ENCODE measurements around the gene ANKRD20A1.
"Not testable (repeated sequence)": the region's sequence is repeated elsewhere in the genome, so short reads cannot be mapped to it uniquely, and the experiment has no call there.

DNA sequence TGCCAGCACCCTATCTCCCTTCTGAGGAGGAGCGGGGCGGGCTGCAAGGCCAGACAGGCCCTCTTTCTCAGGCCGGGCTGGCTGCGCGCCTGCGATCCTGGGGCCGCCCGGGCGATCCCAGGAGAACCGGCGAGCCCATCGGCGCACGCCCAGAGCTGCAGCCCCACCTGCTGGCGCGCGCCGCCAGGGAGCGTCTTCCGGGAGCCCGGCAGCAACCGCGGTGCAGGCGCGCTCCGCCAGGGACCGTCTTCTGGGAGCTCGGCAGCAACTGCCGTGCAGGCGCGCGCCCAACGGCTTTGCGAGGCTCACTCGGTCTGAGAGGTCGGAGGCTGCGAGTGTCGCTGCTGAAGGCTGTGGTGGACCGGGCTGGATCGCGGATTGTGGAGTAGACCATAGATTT, at the start of gene ANKRD20A1:
- TF ChIP-seq, protein P1, sequence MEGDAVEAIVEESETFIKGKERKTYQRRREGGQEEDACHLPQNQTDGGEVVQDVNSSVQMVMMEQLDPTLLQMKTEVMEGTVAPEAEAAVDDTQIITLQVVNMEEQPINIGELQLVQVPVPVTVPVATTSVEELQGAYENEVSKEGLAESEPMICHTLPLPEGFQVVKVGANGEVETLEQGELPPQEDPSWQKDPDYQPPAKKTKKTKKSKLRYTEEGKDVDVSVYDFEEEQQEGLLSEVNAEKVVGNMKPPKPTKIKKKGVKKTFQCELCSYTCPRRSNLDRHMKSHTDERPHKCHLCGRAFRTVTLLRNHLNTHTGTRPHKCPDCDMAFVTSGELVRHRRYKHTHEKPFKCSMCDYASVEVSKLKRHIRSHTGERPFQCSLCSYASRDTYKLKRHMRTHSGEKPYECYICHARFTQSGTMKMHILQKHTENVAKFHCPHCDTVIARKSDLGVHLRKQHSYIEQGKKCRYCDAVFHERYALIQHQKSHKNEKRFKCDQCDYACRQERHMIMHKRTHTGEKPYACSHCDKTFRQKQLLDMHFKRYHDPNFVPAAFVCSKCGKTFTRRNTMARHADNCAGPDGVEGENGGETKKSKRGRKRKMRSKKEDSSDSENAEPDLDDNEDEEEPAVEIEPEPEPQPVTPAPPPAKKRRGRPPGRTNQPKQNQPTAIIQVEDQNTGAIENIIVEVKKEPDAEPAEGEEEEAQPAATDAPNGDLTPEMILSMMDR (IDR thresholded peaks at IDR 0.05) = peak in 1 of 5 experiments; percentile 22
- TF ChIP-seq EP300 (IDR thresholded peaks at IDR 0.05; ENCODE audit: low read depth); POLR2AphosphoS5 (IDR thresholded peaks at IDR 0.05); POLR2A (IDR thresholded peaks at IDR 0.05): not testable (repeated sequence)

Measured in transverse colon (tissue), 4 donors.